ENCODE results near the gene FBXW4.

The FBXW4 gene, protein sequence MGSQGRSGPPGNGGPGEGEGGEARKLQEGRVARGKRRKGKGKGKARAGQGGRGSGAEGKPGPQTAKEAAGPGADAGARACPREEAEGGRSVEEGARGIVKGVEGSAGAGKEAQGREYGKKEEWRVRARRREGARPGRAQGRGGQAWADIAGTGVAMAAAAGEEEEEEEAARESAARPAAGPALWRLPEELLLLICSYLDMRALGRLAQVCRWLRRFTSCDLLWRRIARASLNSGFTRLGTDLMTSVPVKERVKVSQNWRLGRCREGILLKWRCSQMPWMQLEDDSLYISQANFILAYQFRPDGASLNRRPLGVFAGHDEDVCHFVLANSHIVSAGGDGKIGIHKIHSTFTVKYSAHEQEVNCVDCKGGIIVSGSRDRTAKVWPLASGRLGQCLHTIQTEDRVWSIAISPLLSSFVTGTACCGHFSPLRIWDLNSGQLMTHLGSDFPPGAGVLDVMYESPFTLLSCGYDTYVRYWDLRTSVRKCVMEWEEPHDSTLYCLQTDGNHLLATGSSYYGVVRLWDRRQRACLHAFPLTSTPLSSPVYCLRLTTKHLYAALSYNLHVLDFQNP

DNA sequence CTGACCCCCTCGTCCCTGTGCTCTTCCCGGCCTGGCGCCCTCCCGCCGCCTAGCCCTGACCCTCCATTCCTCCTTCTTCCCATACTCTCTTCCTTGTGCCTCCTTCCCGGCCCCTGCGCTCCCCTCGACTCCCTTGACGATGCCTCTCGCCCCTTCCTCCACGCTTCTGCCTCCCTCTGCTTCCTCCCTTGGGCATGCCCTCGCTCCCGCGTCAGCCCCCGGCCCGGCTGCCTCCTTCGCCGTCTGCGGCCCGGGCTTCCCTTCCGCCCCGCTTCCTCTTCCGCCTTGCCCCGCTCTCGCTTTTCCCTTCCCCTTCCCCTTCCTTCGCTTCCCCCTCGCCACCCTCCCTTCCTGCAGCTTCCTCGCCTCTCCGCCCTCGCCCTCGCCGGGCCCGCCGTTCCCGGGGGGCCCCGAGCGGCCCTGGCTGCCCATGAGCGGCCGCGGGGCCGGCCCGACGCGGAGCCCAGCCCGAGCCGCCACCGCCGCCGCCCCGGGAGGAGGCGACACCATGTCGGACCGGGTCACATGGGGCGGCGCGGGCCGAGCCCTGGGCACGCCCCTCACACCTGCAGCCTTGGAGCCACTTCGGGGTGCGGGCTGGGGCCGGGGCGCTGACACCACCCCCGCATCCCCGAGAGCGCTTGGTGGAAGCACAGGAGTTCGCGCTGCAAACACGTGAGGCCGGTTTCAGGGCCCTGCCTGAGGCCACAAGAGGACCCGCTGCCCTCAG lies at the start of gene FBXW4:
Gene FBXW4, minus strand, starts transcription at position 497 of the 730 bp plus-strand sequence. Its CDS starts 65 bp downstream, at position 432.
- DNase-seq (ENCODE audit: low read depth in 2 of 2, low spot score in 1 of 2), result peak; percentile 30 to 49

DNA sequence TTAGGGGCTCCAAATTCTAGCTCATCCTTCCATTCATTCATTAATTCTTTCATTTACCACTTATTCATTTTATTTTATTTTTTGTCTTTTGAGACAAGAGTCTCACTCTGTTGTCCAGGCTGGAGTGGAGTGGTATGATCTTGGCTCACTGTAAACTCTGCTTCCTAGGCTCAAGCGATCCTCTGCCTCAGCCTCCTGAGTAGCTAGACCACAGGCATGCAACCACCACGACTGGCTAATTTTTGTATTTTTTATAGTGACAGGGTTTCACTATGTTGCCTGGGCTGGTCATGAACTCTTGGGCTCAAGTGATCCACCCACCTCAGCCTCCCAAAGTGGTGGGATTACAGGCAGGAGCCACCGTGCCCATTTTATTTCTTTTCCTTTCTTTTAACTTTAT lies 49.3 kb upstream of the FBXW4 start:
- DNase-seq (ENCODE audit: low read depth in 2 of 2, low spot score in 1 of 2), result no peak

DNA sequence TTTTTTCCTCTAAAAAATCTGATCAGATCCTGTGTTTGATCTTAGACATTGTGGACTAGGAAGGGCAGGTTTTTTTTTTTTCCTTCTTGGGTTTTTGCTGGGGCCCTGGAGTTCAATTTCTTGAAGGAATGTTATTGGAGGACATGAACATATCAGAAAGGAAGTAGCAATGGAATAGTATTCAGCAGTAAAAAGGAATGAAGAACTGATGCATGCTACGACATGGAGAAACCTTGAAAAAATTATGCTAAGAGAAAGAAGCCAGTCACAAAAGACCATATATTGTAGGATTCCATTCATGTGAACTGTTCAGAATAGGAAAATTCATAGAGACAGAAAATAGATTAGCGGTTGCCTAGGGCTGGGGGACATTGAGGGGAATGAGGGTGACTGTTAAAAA lies 47.0 kb upstream of the FBXW4 start:
- no peak for DNase-seq (ENCODE audit: low read depth in 2 of 2, low spot score in 1 of 2)

DNA sequence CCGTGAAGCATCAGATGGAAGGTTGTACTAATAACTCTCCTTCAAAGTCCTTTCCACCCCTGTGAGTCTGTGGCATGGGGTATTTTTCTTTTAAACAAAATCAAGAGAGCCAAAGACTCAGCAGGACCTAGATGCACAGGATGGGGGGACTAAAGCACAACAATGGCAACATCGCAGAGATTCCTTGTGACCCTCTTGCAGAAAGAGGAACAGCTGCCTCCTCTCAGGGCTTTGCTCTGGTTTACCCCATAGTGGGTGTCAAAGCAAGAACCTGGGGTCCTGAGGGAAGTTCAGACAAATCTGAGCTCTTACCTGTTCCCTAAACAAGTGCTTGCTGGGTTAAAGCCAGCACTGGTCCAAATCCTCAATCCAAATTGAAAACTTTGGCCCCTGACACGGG lies 41.7 kb upstream of the FBXW4 start:
- no peak for DNase-seq (ENCODE audit: low read depth in 2 of 2, low spot score in 1 of 2)

DNA sequence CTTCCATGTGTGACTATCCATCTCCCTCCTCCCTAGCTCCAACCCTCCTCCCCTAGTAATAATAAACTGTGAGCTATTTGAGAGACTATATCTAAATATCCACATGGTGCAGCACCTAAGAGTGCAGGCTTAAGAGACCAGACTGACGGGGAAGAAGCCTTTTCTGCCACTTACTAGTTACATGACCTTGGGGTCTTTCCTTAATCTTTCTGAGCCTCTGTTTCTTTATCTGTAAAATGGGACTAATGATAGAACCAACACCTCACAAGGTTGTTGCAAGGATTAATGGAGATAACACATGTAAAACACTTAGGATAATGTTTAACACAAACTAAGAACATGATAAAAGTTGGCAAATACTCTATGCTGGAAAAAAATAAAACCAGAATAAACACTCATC lies 37.1 kb upstream of the FBXW4 start:
- no peak for DNase-seq (ENCODE audit: low read depth in 2 of 2, low spot score in 1 of 2)

DNA sequence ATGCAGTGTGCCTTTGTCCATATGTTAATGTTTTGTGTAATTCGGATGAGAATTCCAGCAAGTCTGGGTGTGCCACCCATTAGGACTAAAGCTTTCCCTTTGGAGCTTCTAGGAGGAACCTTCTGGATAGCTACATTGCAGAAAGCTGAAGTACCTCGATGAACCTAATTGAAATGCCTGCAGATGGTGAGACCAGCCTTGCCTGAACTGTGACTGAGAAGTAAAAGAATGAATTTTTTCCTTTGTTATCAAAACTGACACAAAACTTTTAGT lies 31.1 kb upstream of the FBXW4 start:
- DNase-seq (ENCODE audit: low read depth in 2 of 2, low spot score in 1 of 2), result no peak

DNA sequence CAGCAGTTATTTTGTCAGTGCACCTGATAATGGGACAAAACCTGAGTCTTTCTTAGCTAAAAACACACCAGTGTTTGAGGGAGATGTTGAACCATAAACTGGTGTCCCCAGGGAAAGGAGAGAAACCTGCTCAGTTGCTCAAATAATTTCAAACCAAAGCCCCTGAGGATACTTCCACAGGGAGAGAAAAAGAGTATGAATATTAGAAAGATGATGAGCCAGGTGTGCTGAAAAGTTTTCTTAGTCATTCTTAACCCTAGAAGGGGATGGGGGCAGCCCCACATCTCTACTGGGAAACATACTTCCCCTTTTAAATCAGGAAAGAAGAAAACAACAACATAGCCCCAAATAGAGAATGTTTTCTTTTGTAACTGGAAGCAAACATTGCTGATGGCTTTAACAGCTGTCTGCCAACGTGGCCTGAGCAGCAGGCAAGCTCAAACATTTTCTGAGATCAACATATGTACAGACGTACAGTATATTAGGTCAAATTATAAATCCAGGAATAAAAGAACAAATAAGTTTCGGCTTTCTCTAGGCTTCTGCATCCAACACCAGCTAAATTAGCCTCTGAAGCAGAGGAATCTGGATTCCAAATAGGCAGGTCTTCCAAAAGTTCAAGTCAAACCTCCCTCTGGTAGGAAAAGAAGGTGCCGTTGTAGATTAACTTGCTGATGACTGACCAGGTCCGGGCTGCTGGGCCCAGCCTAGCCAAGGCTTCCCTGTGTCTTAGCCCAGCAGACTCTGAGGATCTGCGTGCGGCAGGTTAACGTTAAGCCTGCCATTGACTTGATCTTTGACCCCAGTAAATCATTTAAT lies 30.5 kb upstream of the FBXW4 start:
- no peak for DNase-seq (ENCODE audit: low read depth in 2 of 2, low spot score in 1 of 2)

DNA sequence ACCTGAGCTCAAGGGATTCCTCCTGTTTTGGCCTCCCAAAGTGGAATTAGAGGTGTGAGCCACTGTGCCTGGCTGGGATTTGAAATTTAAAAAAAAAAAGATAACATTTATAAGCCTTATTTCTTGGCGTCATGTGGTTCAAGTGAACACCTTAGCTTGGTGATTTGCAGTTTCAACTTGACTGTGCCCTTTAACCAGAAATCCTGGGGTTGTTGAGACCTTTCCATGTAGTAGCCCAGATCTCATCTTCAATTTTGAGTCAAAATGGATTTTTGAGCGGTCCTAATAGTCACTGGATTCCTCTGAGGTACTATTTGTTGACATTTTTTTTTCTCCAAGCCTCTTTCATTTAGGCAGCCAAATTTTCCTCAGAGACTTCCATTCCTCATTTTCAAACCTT lies 29.5 kb upstream of the FBXW4 start:
- DNase-seq (ENCODE audit: low read depth in 2 of 2, low spot score in 1 of 2), result no peak

DNA sequence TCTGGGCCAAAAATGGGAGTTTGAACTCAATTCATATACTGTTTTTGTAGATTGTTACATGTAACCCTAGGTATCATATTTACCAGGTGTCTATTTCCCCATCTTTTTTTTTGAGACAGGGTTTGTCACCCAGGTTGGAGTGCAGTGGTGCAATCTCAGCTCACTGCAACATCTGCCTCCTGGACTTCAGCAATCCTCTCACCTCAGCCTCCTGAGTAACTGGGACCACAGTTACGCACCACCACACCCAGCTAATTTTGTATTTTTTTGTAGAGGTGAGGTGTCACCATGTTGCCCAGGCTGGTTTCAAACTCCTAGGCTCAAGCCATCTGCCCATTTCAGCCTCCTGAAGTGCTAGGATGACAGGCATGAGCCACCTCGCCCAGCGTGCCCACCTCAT lies 28.2 kb upstream of the FBXW4 start:
- no peak for DNase-seq (ENCODE audit: low read depth in 2 of 2, low spot score in 1 of 2)

DNA sequence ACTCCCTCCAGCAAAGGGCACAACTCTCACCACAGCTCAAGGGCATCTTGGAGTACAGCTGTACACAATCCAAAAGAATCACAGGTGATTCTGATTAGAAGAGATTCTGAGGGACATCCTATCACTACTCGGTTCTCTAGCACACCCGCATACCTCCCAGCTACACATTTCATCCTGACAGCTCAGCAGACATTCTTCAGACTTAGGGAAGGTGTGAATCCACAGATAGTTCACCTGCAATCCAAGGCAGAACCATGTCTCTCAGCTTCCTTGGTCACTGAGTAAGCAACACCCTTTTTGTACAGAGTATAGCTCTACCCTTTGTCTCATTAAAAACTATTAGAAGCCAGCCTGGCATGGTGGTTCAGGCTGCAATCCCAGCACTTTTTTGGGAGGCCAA lies 26.8 kb upstream of the FBXW4 start:
- DNase-seq (ENCODE audit: low read depth in 2 of 2, low spot score in 1 of 2), result no peak

DNA sequence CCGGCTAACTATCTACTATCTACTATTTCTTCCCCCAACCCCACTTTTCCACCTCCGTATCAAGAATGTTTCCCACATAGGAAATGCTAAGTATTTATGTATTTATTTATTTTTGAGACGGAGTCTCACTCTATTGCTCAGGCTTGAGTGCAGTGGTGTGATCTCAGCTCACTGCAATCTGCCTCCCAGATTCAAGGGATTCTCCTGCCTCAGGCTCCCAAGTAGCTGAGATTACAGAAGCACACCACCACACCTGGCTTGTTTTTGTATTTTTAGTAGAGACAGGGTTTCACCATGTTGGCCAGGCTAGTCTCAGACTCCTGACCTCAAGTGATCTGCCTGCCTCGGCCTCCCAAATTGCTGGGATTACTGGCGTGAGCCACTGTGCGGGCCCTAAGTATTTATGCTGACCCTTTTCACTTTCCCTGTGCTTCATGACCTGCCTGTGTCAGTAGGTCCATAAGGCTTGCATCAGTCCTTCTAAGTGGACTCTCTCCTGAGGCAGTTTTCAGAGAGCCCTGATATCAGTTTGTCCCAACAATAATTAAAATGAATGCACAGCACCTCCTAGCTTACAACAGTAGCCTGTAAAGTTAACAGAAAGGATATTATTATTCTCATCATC lies 25.7 kb upstream of the FBXW4 start:
- DNase-seq (ENCODE audit: low read depth in 2 of 2, low spot score in 1 of 2), result no peak

DNA sequence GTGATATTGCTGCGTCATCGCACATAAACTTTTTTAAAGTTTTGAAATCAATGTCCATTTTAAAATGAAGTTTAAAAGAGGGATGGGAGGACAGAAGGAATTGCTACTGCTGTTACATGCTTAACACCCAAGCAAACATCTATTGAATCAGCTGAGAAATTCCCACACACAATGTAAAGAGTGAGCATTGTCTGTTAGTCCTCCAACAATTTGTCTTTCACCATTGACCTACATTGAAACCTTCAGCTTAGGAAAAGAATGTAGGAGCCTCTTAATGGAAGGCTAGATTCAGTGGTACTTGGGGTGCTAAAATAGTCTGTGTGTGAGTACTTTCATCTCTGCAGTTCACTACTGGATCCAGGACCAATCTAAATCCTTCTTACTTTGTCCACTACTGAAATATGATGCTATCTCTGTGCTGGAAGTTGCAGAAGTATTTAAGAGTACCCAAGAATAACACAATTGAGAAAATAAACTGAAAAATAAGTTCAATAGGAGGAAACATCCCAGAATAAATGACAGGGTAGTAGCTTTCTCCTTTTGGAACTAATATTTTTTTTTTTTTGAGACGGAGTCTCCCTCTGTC lies 23.8 kb upstream of the FBXW4 start:
- no peak for DNase-seq (ENCODE audit: low read depth in 2 of 2, low spot score in 1 of 2)

DNA sequence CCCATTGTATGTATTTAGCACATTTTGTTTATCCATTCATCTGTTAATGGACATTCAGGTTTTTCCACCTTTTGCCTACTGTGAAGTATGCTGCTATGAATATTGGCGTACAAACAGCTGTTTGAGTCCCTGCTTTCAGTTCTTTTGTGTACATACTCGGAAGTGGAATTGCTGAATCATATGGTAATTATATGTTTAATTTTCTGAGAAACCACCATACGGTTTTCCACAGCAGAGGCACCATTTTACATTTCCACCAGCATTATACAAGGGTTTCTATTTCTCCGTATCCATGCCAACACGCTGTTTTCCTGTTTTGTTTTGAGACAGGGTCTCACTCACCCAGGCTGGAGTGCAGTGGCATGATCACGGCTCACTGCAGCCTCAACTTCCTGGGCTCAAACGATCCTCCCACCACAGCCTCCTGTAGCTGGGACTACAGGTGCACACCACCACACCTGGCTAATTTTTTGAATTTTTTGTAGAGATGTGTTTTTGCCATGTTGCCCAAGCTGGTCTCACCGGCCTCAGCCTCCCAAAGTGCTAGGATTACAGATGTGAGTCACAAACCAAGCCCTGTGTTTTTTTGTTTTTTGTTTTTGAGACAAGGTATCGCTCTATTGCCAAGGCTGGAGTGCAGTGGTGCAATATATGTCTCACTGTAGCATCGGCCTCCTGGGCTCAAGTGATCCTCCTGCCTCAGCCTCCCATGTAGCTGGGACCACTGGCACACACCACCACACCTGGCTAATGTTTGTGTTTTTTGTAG lies 22.1 kb upstream of the FBXW4 start:
- no peak for DNase-seq (ENCODE audit: low read depth in 2 of 2, low spot score in 1 of 2)

DNA sequence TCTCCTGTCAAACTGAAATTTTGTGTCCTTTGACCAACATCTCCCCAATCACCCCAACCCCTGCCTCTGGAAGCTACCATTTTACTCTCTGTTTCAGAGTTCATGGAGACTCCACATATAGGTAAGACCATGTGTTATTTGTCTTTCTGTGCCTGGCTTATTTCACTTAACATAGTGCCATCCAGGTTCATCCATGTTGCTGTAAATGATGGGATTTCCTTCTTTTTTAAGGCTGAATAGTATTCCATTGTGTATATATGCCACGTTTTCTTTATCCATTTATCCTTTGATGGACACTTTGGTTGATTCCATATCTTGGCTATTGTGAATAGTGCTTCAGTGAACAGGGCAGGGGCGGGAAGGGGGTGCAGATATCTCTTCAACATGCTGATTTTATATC lies 18.0 kb upstream of the FBXW4 start:
- DNase-seq (ENCODE audit: low read depth in 2 of 2, low spot score in 1 of 2), result no peak

DNA sequence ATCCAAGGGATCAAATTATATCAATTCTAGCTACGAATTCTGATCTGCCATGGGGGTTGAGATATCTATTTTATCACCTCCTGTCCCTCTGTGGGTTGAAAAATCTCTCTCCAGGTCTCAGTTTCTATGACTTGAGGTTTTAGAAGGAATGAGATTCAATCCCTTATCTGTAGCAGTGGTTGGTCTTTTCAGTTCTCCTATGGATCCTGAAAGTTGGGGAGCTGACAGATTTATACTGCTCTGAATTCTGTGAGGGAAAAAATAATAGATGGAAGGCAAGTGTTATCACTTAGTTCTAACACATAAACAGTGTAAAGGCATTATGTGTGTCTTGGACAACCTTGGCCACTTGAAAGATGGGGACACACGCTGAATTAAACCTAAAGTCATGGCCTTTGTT lies 15.8 kb upstream of the FBXW4 start:
- no peak for DNase-seq (ENCODE audit: low read depth in 2 of 2, low spot score in 1 of 2)

DNA sequence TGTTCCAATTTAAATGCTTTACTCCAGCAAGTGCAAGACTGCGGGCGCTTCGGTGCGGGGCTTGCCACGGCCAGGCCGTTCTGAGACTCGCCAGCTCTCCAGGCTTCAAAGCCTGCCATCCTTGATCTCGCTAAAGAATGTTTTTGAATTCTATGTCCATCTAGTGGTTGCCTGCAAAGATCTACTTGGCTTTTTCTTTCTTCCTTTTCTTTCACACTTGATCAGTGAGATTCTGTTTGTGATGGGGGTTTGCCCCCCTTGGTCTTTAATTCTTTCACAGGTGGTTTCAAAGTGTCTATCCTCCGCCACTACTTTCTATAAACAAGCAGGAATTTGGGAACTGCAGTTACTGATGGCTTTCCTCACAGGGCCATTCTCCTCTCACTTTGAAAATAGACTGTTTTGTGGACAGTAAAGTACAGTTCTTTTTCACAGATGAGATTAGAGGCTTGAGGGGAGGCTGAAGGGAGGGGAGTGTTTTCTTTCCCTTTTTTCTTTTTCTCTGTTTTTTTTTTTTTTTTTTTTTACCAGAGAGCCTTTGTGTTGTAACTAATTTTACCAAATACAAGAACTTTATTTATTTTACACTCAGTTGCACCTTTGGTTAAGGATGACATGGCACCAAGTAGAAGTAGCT lies 15.2 kb upstream of the FBXW4 start:
- no peak for DNase-seq (ENCODE audit: low read depth in 2 of 2, low spot score in 1 of 2)

DNA sequence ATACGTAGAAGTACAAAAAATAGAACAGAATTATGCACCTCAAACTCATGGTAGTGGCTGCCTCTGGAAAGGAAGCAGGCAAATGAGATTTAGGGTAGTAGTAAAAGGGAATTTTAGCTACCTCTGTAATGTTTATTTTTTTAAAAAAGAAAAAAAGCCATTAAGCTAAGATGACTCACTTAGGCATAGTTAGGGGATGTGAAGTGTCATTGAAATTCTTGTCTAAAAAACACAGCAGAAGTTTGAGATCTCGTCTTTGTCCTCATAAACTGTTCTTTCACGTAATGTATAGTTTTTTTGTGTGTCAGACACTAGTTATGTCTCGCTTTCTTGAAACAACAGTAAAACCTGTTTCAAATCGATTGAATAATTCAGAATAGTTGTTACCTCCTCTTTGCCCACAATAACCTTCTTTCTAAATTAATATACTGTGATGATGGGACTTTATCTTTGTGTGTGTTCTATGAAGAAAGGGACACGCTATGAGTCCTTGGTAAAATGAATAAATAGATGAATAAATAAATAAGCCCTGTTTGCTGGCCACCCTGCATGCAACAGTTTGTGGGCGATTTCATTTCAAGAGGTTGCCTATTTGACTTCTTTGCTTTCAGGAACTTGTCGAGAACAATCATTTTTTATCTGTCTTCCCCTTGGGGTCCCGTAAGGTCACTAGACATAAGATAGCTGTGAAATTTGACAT lies 14.5 kb upstream of the FBXW4 start:
- no peak for DNase-seq (ENCODE audit: low read depth in 2 of 2, low spot score in 1 of 2)

DNA sequence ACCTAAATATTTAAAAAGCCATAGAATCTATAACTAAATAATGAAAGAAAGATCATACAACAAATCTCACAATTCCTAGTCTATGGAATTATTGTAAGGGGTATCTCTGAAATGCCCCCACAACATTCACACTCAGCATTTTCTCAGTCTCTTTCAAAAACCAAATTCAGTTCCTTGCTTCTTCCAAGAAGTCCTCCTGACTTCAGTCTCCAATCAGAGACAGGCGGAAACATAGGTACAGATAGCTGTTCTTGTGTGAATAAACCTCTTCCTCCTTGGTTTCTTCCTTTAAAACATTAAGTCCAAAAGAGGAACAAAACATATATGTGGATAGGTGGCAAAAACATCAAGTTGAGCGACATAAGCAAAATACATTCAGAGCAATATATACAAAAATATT lies 13.9 kb upstream of the FBXW4 start:
- no peak for DNase-seq (ENCODE audit: low read depth in 2 of 2, low spot score in 1 of 2)

DNA sequence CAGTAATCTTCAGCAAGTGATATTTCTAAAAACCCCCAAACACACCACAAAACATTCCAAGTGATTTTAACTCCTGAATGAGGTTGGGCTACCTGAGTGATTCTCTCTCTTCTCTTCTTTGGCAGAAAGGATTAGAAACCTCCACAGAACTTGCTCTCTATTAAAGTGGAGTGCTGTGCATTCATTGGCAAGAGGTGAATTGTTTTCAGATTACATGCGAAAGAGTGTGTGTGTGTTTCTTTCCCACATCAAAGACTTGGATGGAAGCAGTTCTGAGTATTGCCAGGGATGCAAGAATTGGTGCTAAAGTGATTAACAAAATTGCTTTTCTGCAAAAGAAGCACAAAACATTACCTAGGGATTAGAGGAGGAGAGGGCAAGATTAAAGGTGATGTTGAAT lies 13.1 kb upstream of the FBXW4 start:
- DNase-seq (ENCODE audit: low read depth in 2 of 2, low spot score in 1 of 2), result no peak

Measured in stimulated activated CD8-positive, alpha-beta memory T cell treated with anti-CD3 and anti-CD28 coated beads, Interleukin-4, amount 100 ng/mL, for 1 hour (primary cell).